Mesendoderm (in vitro differentiated cells): ENCODE results near the gene CDKN2AIPNL.
"Not testable (repeated sequence)": the region's sequence is repeated elsewhere in the genome, so short reads cannot be mapped to it uniquely, and the experiment has no call there.

ENCODE experiments used
- DNase-seq: peaks from one replicate; pipeline ENCODE4 v3.0.0; 2013
- H2AK5ac ChIP-seq: 2 replicates; pipeline ENCODE4 v1.6.1; 2013; ENCODE audit warnings: low read length, inconsistent platforms
- H2BK120ac ChIP-seq: 2 replicates; pipeline ENCODE4 v1.6.1; 2013; ENCODE audit warnings: low read depth, mild to moderate bottlenecking, low read length, moderate library complexity, mixed read lengths
- H2BK15ac ChIP-seq: replicated peaks from 2 replicates; pipeline ENCODE4 v1.6.1; 2013; ENCODE audit warnings: low read depth, mild to moderate bottlenecking, moderate library complexity
- H2BK5ac ChIP-seq: 2 replicates; pipeline ENCODE4 v1.6.1; 2013; ENCODE audit warnings: low read length, inconsistent platforms
- H3K18ac ChIP-seq: 2 replicates; pipeline ENCODE4 v1.6.1; 2013; ENCODE audit warnings: mild to moderate bottlenecking, low read length, mixed read lengths
- H3K23ac ChIP-seq: one replicate; pipeline ENCODE4 v1.6.1; 2013; ENCODE audit warnings: low read length
- H3K27ac ChIP-seq: 2 replicates; pipeline ENCODE4 v1.5.1; 2013; ENCODE audit warnings: low read depth, mild to moderate bottlenecking, inconsistent platforms, low read length, moderate library complexity
- H3K27me3 ChIP-seq: 2 replicates; pipeline ENCODE4 v1.6.1; 2013; ENCODE audit warnings: low read length, control low read depth, mild to moderate bottlenecking, inconsistent platforms; ENCODE audit not compliant: insufficient read depth, poor library complexity
- H3K36me3 ChIP-seq: 2 replicates; pipeline ENCODE4 v1.6.1; 2013; ENCODE audit warnings: low read length, inconsistent platforms; ENCODE audit not compliant: control insufficient read depth, insufficient read depth
- H3K4ac ChIP-seq: one replicate; pipeline ENCODE4 v1.6.1; 2013; ENCODE audit warnings: low read depth, mild to moderate bottlenecking, low read length, moderate library complexity
- H3K4me1 ChIP-seq: 2 replicates; pipeline ENCODE4 v1.6.1; 2013; ENCODE audit warnings: low read depth, low read length, inconsistent platforms; ENCODE audit not compliant: control insufficient read depth
- H3K4me2 ChIP-seq: 2 replicates; pipeline ENCODE4 v1.6.1; 2013; ENCODE audit warnings: low read length
- H3K4me3 ChIP-seq: 2 replicates; pipeline ENCODE4 v1.5.1; 2013; ENCODE audit warnings: mild to moderate bottlenecking, low read length
- H3K56ac ChIP-seq: one replicate; pipeline ENCODE4 v1.6.1; 2013; ENCODE audit warnings: low read length
- H3K79me1 ChIP-seq: 2 replicates; pipeline ENCODE4 v1.6.1; 2013; ENCODE audit warnings: low read length, inconsistent platforms
- H3K79me2 ChIP-seq: 2 replicates; pipeline ENCODE4 v1.6.1; 2013; ENCODE audit warnings: mild to moderate bottlenecking, low read length; ENCODE audit not compliant: control insufficient read depth, insufficient read depth
- H3K9ac ChIP-seq: 2 replicates; pipeline ENCODE4 v1.6.1; 2013; ENCODE audit warnings: low read length, inconsistent platforms
- H4K5ac ChIP-seq: one replicate; pipeline ENCODE4 v1.6.1; 2013; ENCODE audit warnings: low read length
- H4K8ac ChIP-seq: one replicate; pipeline ENCODE4 v1.6.1; 2013; ENCODE audit warnings: low read depth, mild to moderate bottlenecking, control low read depth, low read length, moderate library complexity
- WGBS: extraction: QIAGEN DNeasy Blood & Tissue Kit; methylation state at CpG from one replicate; pipeline ENCODE4 v1.1.7; 2013; ENCODE audit warnings: low lambda C conversion rate, missing lambda C conversion rate; ENCODE audit not compliant: insufficient coverage; ENCODE audit errors: extremely low coverage; 5-methylcytosine and 5-hydroxymethylcytosine counted together

Gene CDKN2AIPNL

GRCh38 chr5:134430001-134430569, 18.4 kb upstream of the CDKN2AIPNL start:
- Histone ChIP-seq H3K79me1 (no peaks in the 10 kb centered on the region), H4K5ac (no peak overlapping the region), H3K4me1 (peaks cover 8% of the 10 kb centered on the region), H3K23ac (no peak overlapping the region), H2BK15ac (no peak overlapping the region), H3K18ac (no peak overlapping the region), H3K27ac (no peak overlapping the region), H4K8ac (no peak overlapping the region), H3K27me3 (no peaks in the 10 kb centered on the region), H3K9ac (no peak overlapping the region), H2AK5ac (no peak overlapping the region), H3K56ac (no peak overlapping the region), H3K4ac (no peak overlapping the region), H2BK120ac (no peak overlapping the region), H2BK5ac (no peak overlapping the region), H3K4me3 (no peak overlapping the region), H3K36me3 (no peaks in the 10 kb centered on the region), H3K79me2 (no peaks in the 10 kb centered on the region), H3K4me2 (no peak overlapping the region)
- WGBS: no CpG with 5 or more reads among the region's 5 CpGs
- peak; percentile 82 for DNase-seq

- H4K8ac ChIP-seq: no peak overlapping the region
- no peak overlapping the region for H3K4me3 ChIP-seq
- H3K79me2 ChIP-seq: no peaks in the 10 kb centered on the region
- no peak overlapping the region for H3K9ac ChIP-seq
- peak overlapping the region; percentile 34 for H3K27ac ChIP-seq
- no peaks in the 10 kb centered on the region for H3K79me1 ChIP-seq
- H3K23ac ChIP-seq: no peak overlapping the region
- no peak overlapping the region for H4K5ac ChIP-seq
- H3K4me2 ChIP-seq: no peak overlapping the region
- H2BK120ac ChIP-seq: no peak overlapping the region
- H2BK5ac ChIP-seq: no peak overlapping the region
- no peak overlapping the region for H2AK5ac ChIP-seq
- no CpG with 5 or more reads among the region's 9 CpGs for WGBS
- H2BK15ac ChIP-seq: no peak overlapping the region
- H3K4ac ChIP-seq: peak overlapping the region; percentile 77
- no peaks in the 10 kb centered on the region for H3K36me3 ChIP-seq
- peak overlapping the region; percentile 51 for H3K18ac ChIP-seq
- peaks cover 8% of the 10 kb centered on the region for H3K4me1 ChIP-seq
- DNase-seq: peak; percentile 93
- peak overlapping the region; percentile 54 for H3K56ac ChIP-seq
- H3K27me3 ChIP-seq: no peaks in the 10 kb centered on the region
These were observed 15.9 kb upstream of the CDKN2AIPNL start for GRCh38 chr5:134427540-134428041.

- Histone ChIP-seq H2BK5ac (no peak overlapping the region), H2BK15ac (no peak overlapping the region), H3K9ac (no peak overlapping the region), H3K27ac (no peak overlapping the region), H3K4ac (no peak overlapping the region), H4K5ac (no peak overlapping the region), H3K4me1 (peaks cover 8% of the 10 kb centered on the region), H2BK120ac (no peak overlapping the region), H3K36me3 (no peaks in the 10 kb centered on the region), H3K4me3 (no peak overlapping the region), H3K56ac (no peak overlapping the region), H3K27me3 (no peaks in the 10 kb centered on the region), H3K79me1 (no peaks in the 10 kb centered on the region), H3K23ac (no peak overlapping the region), H3K4me2 (no peak overlapping the region), H4K8ac (no peak overlapping the region), H2AK5ac (no peak overlapping the region), H3K79me2 (no peaks in the 10 kb centered on the region), H3K18ac (no peak overlapping the region)
- WGBS: no CpG with 5 or more reads among the region's 7 CpGs
- DNase-seq: no peak
These were observed 14.7 kb upstream of the CDKN2AIPNL start for GRCh38 chr5:134426361-134426760.

- Histone ChIP-seq H2BK120ac (no peak overlapping the region), H3K27me3 (no peaks in the 10 kb centered on the region), H3K18ac (no peak overlapping the region), H3K79me1 (no peaks in the 10 kb centered on the region), H4K5ac (no peak overlapping the region), H3K27ac (no peak overlapping the region), H3K56ac (no peak overlapping the region), H3K9ac (no peak overlapping the region), H2BK15ac (no peak overlapping the region), H3K23ac (no peak overlapping the region), H3K36me3 (no peaks in the 10 kb centered on the region), H2BK5ac (no peak overlapping the region), H3K4ac (no peak overlapping the region), H2AK5ac (no peak overlapping the region), H3K4me1 (peaks cover 3% of the 10 kb centered on the region), H3K4me3 (no peak overlapping the region), H3K79me2 (no peaks in the 10 kb centered on the region), H4K8ac (no peak overlapping the region), H3K4me2 (no peak overlapping the region)
- DNase-seq: no peak
- no CpG with 5 or more reads among the region's 2 CpGs for WGBS
These were observed 11.7 kb upstream of the CDKN2AIPNL start for GRCh38 chr5:134423376-134423775.

GRCh38 chr5:134422791-134423365, 11.2 kb upstream of the CDKN2AIPNL start:
- Histone ChIP-seq H3K18ac (no peak overlapping the region), H3K79me2 (no peaks in the 10 kb centered on the region), H2BK120ac (no peak overlapping the region), H3K36me3 (no peaks in the 10 kb centered on the region), H3K4me2 (no peak overlapping the region), H3K9ac (no peak overlapping the region), H3K4me3 (no peak overlapping the region), H3K56ac (no peak overlapping the region), H3K27me3 (no peaks in the 10 kb centered on the region), H2BK5ac (no peak overlapping the region), H3K23ac (no peak overlapping the region), H3K27ac (no peak overlapping the region), H3K4me1 (no peaks in the 10 kb centered on the region), H3K79me1 (no peaks in the 10 kb centered on the region), H4K5ac (no peak overlapping the region), H3K4ac (no peak overlapping the region), H4K8ac (no peak overlapping the region), H2BK15ac (no peak overlapping the region), H2AK5ac (no peak overlapping the region)
- no peak for DNase-seq
- WGBS: no CpG with 5 or more reads among the region's 7 CpGs

GRCh38 chr5:134421038-134421437, 9.4 kb upstream of the CDKN2AIPNL start:
- H3K4me2 ChIP-seq, H3K4me1 ChIP-seq, H3K4ac ChIP-seq, H4K8ac ChIP-seq, H3K27ac ChIP-seq, H3K9ac ChIP-seq, H2BK15ac ChIP-seq, H3K27me3 ChIP-seq, H2AK5ac ChIP-seq, H3K18ac ChIP-seq, H2BK120ac ChIP-seq, H3K56ac ChIP-seq, H3K79me2 ChIP-seq, H4K5ac ChIP-seq, H2BK5ac ChIP-seq, DNase-seq, H3K79me1 ChIP-seq, H3K36me3 ChIP-seq, H3K4me3 ChIP-seq, H3K23ac ChIP-seq: not testable (repeated sequence)
- WGBS: no CpG with 5 or more reads among the region's 4 CpGs
